ENCODE results near the gene IL13.

The IL13 gene

DNA sequence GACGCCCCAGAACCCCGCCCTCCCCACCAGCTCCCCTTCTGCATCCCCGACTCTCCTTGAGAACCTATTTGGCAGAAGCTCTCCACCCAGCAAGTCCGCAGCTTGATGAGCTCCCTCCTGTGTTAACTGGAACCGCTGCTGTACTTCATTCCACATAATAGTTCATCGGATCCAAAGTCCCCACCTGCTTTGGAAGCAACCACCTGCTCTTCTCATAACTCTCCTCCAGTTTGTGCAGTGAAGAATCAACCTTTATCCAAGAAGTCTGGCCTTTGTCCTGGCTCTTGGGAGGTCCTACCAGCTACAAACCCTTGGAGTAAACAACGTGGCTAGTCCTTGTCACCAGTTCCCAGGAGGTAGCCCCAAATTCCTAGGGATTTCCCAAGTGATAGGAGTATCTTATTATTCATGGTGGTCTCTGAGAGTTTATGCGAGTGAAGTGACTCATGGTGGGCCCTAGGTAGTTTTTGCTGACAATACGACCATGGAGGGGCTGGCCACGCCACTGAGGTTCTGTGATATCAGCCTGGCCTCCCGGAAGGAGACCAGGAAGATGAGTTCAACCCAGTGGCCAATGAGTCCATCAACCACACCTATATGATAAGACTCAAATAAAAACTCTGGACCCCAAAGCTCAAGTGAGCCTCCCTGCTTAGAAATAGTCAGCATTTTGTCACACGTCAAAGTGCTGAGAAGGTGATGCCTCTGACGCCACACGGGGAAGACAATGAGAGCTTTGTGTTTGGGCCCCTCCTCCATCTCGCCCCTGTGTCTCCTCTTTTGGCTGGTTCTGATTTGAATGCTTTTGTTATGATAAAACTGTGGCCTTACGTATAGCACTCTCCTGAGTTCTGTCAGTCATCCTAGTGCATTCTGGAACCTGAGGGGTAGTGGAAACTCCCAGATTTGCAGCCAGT lies 12.3 kb downstream of the IL13 start:
- DNase-seq (ENCODE audit: low read depth in 2 of 2, low spot score in 1 of 2) = no peak

- DNase-seq (ENCODE audit: low read depth in 2 of 2, low spot score in 1 of 2) = no peak
These were observed 13.0 kb downstream of the IL13 start for GRCh38 chr5:132671000-132671399.

- no peak for DNase-seq (ENCODE audit: low read depth in 2 of 2, low spot score in 1 of 2)
These were observed 15.5 kb downstream of the IL13 start for GRCh38 chr5:132673488-132673887.

DNA sequence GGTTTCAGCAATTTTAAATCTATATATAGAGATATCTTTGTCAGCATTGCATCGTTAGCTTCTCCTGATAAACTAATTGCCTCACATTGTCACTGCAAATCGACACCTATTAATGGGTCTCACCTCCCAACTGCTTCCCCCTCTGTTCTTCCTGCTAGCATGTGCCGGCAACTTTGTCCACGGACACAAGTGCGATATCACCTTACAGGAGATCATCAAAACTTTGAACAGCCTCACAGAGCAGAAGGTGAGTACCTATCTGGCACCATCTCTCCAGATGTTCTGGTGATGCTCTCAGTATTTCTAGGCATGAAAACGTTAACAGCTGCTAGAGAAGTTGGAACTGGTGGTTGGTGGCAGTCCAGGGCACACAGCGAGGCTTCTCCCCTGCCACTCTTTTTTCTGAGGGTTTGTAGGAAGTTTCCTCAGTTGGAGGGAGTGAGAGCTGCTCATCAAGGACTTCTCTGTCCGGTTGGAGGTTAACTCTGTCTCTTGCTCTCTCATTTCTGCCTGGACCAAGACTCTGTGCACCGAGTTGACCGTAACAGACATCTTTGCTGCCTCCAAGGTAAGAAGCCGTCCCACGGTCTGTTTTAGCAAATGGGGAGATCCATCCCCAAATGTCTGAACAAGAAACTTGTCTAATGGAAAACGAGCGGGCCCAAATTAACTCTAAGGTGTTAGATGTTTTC lies 16.1 kb downstream of the IL13 start, which contains the start of gene IL4:
IL4 (plus strand) TSS at position 51 of the 692 bp plus-strand sequence; CDS start at position 113, 62 bp downstream.
- no peak for DNase-seq (ENCODE audit: low read depth in 2 of 2, low spot score in 1 of 2)

GRCh38 chr5:132674671-132675506 lies 16.9 kb downstream of the IL13 start:
- DNase-seq (ENCODE audit: low read depth in 2 of 2, low spot score in 1 of 2) = no peak

DNA sequence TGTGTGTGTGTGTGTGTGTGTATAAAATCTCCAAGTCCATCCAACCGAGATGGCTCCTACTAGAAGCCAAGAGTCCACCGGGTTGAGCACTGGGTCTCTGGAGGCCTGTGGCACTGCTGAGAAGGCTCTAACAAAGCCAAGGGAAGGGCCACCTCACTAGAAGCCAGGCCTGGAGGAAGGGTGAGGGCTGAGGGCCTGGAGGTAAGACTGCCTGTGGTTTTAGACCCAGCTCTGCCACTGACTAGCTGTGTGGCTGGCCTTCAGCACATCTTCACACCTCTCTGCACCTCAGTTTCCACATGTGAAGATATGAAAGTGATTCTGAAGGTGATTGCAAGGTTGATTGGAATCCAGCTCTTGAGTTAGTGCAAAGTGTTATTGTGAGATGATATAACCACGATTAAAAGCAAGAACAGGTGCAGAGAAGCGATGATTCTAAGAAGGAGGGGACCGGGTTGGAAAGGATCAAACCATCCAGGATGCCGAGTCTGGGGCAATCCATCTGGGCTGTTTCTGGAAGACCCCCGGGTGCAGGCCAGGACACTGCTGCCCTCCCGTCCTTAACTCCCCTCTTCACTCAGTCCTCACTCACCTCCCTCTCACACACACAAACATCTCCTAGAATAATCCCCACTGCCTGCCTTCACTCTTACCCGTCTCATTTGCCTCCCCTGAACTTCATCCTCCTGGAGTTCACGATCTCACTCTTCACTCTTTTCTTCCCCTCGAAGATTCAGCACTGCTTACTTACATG lies 18.1 kb downstream of the IL13 start:
- DNase-seq (ENCODE audit: low read depth in 2 of 2, low spot score in 1 of 2) = no peak

DNA sequence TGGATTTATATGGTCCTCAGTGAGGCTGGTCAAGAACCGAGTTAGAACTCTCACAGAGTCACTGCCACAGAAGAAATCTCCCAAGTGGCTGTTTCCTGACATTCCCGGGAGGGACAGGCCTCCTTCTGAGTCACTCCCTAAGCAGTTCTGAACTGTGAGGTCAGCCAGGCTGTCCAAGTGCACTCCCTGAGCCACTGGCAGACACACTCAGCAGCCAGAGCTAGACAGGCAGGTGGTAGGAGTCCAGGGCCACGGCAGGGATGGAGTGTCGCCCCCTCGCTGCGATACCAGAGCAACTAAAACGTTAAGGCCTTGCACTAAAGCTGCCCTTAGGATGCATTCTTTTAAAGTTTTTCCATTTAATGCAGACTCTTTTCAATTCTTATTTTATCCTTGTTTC lies 19.2 kb downstream of the IL13 start:
- DNase-seq (ENCODE audit: low read depth in 2 of 2, low spot score in 1 of 2) = no peak

- no peak for DNase-seq (ENCODE audit: low read depth in 2 of 2, low spot score in 1 of 2)
These were observed 19.9 kb downstream of the IL13 start for GRCh38 chr5:132677682-132678400.

DNA sequence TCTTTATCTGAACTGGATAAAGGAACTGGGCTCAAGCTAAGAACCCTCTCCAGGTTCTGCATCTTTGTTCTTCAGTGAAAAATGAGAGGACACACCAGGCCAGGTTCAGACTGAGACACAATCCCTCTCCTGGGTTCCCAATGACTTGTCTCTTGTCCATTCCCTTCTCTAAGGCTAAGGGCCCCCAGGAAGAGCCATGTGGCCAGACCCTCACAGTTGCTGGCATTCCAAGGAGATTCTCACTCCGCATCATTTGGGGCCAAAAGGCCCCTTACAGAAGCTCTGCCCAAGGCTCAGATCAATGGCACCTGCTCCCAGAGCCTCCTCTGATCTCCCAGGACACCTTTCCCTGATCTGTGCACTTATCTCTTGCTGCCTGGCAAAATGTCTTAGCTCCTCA lies 20.8 kb downstream of the IL13 start:
- DNase-seq (ENCODE audit: low read depth in 2 of 2, low spot score in 1 of 2) = no peak

- DNase-seq (ENCODE audit: low read depth in 2 of 2, low spot score in 1 of 2) = no peak
These were observed 21.2 kb downstream of the IL13 start for GRCh38 chr5:132679166-132679565.

DNA sequence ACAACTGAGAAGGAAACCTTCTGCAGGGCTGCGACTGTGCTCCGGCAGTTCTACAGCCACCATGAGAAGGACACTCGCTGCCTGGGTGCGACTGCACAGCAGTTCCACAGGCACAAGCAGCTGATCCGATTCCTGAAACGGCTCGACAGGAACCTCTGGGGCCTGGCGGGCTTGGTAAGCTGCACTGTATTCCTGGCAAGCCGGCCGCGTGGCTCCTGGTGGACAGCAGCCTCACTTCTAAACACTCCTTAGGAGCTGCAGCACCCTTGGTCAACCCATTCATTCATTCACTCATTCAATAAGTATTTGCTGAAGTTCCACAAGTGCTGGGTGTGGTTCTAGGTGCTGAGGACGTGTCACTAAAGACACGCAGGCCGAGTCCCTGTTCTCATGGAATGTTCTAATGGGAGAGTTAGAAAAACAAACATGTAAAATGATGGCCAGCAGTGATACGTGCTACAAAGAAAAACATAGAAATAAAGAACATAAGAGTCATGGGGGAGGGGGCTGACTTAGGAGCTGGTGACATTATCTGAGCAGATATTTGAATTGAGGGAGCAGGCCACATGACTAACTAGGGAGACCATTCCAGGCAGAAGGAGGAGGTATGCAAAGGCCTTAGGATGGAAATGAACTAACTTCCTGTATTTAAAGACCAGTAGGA lies 21.9 kb downstream of the IL13 start:
- no peak for DNase-seq (ENCODE audit: low read depth in 2 of 2, low spot score in 1 of 2)

DNA sequence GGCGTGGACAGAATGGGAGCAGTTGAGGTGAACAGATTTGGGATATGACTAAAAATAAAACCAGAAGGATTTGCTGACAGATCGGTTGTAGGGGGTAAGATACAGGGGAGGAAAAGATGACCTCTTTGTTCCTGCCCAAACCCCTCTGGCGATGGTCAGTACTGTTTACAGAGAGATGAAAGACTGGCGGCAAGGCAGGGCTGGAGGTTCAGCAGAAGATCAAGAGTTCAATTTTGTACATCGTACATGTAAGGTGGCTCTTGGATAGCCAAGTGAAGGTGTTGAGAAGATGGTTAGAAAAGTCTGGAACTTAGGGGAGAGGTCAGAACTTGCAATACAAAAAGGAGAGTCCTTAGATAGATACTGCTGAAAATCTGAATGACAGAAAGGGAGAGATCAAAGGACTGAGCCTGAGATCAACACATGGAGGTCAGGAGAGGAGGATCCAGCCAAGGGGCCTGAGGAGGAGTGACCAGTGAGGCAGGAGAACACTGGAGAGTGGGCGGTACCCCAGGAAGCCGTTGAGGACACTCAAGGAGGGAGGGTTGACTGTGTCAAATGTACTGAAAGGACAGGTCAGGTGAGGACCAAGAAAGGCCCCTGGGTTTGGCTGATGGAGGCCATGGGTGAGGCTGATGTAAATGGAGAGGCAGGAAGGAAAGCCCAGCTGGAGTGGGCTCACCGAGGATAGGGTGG lies 23.0 kb downstream of the IL13 start:
- no peak for DNase-seq (ENCODE audit: low read depth in 2 of 2, low spot score in 1 of 2)

GRCh38 chr5:132681476-132681831 lies 23.5 kb downstream of the IL13 start:
- DNase-seq (ENCODE audit: low read depth in 2 of 2, low spot score in 1 of 2) = no peak

DNA sequence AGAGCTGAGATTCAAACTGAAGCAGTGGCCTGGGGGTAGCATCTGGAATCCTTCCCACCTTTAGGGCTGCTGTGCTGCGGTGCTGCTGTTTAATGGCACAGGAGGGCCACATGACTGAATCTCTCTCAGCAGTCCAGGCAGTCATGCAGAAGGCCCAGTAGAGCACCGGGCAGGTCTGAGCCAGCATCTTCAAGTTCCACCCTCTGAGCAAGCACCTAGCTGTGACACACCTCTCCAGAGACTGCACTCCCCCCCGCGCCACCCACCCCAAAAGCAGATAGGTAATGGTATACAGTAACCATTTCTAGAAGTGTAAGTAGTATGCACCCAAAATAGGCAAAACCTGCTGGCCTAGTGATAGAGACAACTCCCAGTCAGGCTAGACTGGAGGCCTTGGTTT lies 24.0 kb downstream of the IL13 start:
- DNase-seq (ENCODE audit: low read depth in 2 of 2, low spot score in 1 of 2) = no peak

DNA sequence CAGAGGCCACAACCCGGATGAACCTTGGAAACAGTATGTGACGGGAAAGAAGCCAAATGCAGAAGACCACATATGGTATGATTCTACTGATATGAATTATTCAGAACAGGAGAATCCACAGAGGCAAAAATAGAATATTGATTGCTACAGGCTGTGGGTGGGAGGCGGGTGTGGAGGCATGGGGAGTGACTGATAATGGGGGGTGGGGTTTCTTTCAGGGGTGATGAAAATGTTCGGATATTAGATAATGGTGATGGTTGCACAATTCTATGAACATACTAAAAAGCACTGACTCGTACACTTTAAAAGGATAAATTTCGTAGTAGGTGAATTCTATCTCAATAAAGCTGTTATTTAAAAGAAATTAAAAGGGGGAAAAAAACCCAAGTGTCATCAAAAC lies 26.5 kb downstream of the IL13 start:
- DNase-seq (ENCODE audit: low read depth in 2 of 2, low spot score in 1 of 2) = no peak

DNA sequence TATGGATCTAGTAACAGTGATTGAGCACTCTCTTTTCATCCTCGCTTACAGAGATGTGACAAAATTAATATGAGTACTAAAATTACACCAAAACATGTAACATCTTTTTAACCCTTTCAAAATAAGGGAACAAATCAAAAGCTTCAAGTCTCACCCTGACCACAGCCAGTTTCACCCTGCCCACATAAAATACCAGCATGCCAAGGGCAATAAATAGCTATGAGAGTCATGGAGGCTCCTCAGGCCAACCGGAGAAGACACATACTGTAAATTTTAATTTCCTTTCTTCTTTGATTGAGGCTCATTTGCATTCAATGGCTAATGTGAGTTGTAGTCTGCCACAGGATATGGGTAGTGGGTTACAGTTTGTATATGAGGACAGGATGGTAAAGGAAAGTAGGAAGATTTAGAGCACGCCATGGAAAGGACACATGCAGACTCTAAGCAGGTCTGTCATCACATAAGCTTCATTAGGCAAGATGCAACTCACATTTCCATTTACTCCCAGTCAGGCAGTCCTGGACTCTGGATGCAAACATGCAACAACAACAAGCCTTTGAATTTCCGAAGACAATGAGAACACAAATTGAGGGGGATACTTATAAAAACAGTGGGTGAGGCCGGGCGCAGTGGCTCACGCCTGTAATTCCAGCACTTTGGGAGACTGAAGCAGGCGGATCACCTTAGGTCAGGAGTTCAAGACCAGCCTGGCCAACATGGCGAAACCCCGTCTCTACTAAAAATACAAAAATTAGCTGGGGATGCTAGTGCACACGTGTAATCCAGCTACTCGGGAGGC lies 27.1 kb downstream of the IL13 start:
- DNase-seq (ENCODE audit: low read depth in 2 of 2, low spot score in 1 of 2) = no peak

- no peak for DNase-seq (ENCODE audit: low read depth in 2 of 2, low spot score in 1 of 2)
These were observed 28.2 kb downstream of the IL13 start for GRCh38 chr5:132686193-132686592.

- no peak for DNase-seq (ENCODE audit: low read depth in 2 of 2, low spot score in 1 of 2)
These were observed 30.0 kb downstream of the IL13 start for GRCh38 chr5:132687995-132688394.

All from stimulated activated CD8-positive, alpha-beta memory T cell treated with anti-CD3 and anti-CD28 coated beads, Interleukin-4, amount 100 ng/mL, for 4 hours (primary cell).